OCI-LY7 (cell line): ENCODE data around the gene CRK. TPM values are rescaled to one million over a fixed set of nuclear protein-coding genes. Genes with fewer than 3 reads are reported as not detected.
A peak's percentile ranks its signal among the peaks of the same experiment; 100 is the strongest.
"Not testable (repeated sequence)": the region's sequence is repeated elsewhere in the genome, so short reads cannot be mapped to it uniquely, and the experiment has no call there.

Source experiments
- BruUV-seq: library from RNA; stranded (reverse); fragments of 400-500 nt; replicated peaks from 2 replicates; lab custom pipeline; 2021; lab: Mats Ljungman, UMichigan
- CTCF ChIA-PET: fragments of 300-600 bp; sonication (Branson Sonifier 250); formaldehyde crosslinking; loops from one replicate; lab custom pipeline; 2022; ENCODE audit warnings: antibody characterized with exemption; ENCODE audit not compliant: unreplicated experiment; lab: Charles Lee
- POLR2A ChIA-PET: fragments of 300-600 bp; sonication (Branson Sonifier 250); formaldehyde crosslinking; loops from one replicate; lab custom pipeline; 2022; ENCODE audit warnings: antibody characterized with exemption; lab: Charles Lee
- DNase-seq: peaks from one replicate; pipeline ENCODE4 v3.0.0-alpha.2; 2015; ENCODE audit warnings: low spot score
- H2AFZ ChIP-seq: fragments of 200-600 bp; sonication (generic), shearing (Covaris generic); 2 replicates; pipeline ENCODE4 v1.6.1; 2014; ENCODE audit warnings: mild to moderate bottlenecking, antibody characterized with exemption, low read length, moderate library complexity
- H3K27ac ChIP-seq: fragments of 200-600 bp; sonication (generic); 2 replicates; pipeline ENCODE4 v1.5.1; 2014; ENCODE audit warnings: mixed run types, low read depth, mild to moderate bottlenecking, moderate library complexity, low read length, inconsistent platforms; ENCODE audit not compliant: poor library complexity, severe bottlenecking
- H3K36me3 ChIP-seq: fragments of 200-600 bp; sonication (generic); 2 replicates; pipeline ENCODE4 v1.6.1; 2014; ENCODE audit warnings: mild to moderate bottlenecking, antibody characterized with exemption, low read length, moderate library complexity, mixed read lengths; ENCODE audit not compliant: insufficient read depth
- H3K4me1 ChIP-seq: fragments of 200-600 bp; sonication (generic); 2 replicates; pipeline ENCODE4 v1.5.1; 2014; ENCODE audit warnings: mild to moderate bottlenecking, low read length; ENCODE audit not compliant: insufficient read depth, poor library complexity, severe bottlenecking
- H3K4me2 ChIP-seq: fragments of 200-600 bp; sonication (generic); 2 replicates; pipeline ENCODE4 v1.6.1; 2014; ENCODE audit warnings: mild to moderate bottlenecking, low read length
- H3K4me3 ChIP-seq: fragments of 200-600 bp; sonication (generic); 2 replicates; pipeline ENCODE4 v1.5.1; 2014; ENCODE audit warnings: mild to moderate bottlenecking, low read depth, low read length; ENCODE audit not compliant: poor library complexity, severe bottlenecking
- H3K79me2 ChIP-seq: fragments of 200-600 bp; sonication (generic); 2 replicates; pipeline ENCODE4 v1.6.1; 2016; ENCODE audit warnings: low read depth, mild to moderate bottlenecking, low read length, moderate library complexity, mixed read lengths; ENCODE audit not compliant: insufficient read depth
- H3K9me2 ChIP-seq: fragments of 200-600 bp; sonication (generic); 2 replicates; pipeline ENCODE4 v1.6.1; 2016; ENCODE audit warnings: mild to moderate bottlenecking, low read length, mixed read lengths; ENCODE audit not compliant: insufficient read depth
- H3K9me3 ChIP-seq: fragments of 200-600 bp; sonication (generic); 2 replicates; pipeline ENCODE4 v1.6.1; 2014; ENCODE audit warnings: mild to moderate bottlenecking, mixed run types, low read length, mixed read lengths
- H4K20me1 ChIP-seq: fragments of 200-600 bp; sonication (generic); 2 replicates; pipeline ENCODE4 v1.6.1; 2014; ENCODE audit warnings: mild to moderate bottlenecking, antibody characterized with exemption, low read length, moderate library complexity, mixed read lengths; ENCODE audit not compliant: insufficient read depth
- CTCF ChIP-seq: fragments of 200-600 bp; sonication (generic); conservative IDR thresholded peaks from 2 replicates; pipeline ENCODE4 v1.5.1; 2014; ENCODE audit warnings: mild to moderate bottlenecking, antibody characterized with exemption, low read length, moderate library complexity, mixed read lengths
- EZH2phosphoT487 ChIP-seq: fragments of 200-600 bp; sonication (generic); IDR thresholded peaks from 2 replicates; pipeline ENCODE4 v1.6.1; 2018; ENCODE audit warnings: low read depth, borderline replicate concordance, mild to moderate bottlenecking, mixed run types, antibody characterized with exemption, low read length, moderate library complexity, mixed read lengths
- intact Hi-C: fragments of 100-400 bp; cut with micrococcal nuclease; formaldehyde crosslinking; loops from one replicate; pipeline ENCODE4 v1.10.0; 2022; ENCODE audit not compliant: unreplicated experiment
- total RNA-seq, 2 experiments: library from RNA; depleted of rRNA in 1 of 2; stranded (reverse); fragments of >200 nt in 1 of 2; shearing (Covaris generic) in 1 of 2; gene quantifications; 2 replicates each; pipeline ENCODE4 v1.2.3, GENCODE V29; 2014 to 2022

CRK gene
- total RNA-seq, 2 experiments from 2014 or later: 30.4 to 32.0 TPM

- H3K27ac ChIP-seq: no peak overlapping the region
- peaks cover 39% of the 10 kb centered on the region for H3K36me3 ChIP-seq
- peaks cover 64% of the 10 kb centered on the region for H3K79me2 ChIP-seq
- no peak for DNase-seq
- POLR2A ChIA-PET: interaction anchor here (0.5 kb wide), 1 partner anchor 16 kb away, joined by 4 read pairs; no protein-coding TSS in a partner anchor
- intact Hi-C loops: no loop called here
- BruUV-seq: TSS peak; percentile 53
- H3K4me1 ChIP-seq: peaks cover 21% of the 10 kb centered on the region
- CTCF ChIA-PET: no interaction called here
- peaks cover 21% of the 10 kb centered on the region for H4K20me1 ChIP-seq
- H2AFZ ChIP-seq: no peak overlapping the region
- no peak for TF ChIP-seq EZH2phosphoT487
- no peak for TF ChIP-seq CTCF
- H3K9me3 ChIP-seq: no peaks in the 10 kb centered on the region
- H3K4me3 ChIP-seq: peak overlapping the region; percentile 99
- peak overlapping the region; percentile 98 for H3K4me2 ChIP-seq
- H3K9me2 ChIP-seq: no peaks in the 10 kb centered on the region
Observed at GRCh38 chr17:1454541-1454940, 1.5 kb downstream of the CRK start.

- H4K20me1 ChIP-seq: peaks cover 21% of the 10 kb centered on the region
- intact Hi-C loops, CTCF ChIA-PET, H2AFZ ChIP-seq, H3K9me3 ChIP-seq, H3K27ac ChIP-seq, H3K4me3 ChIP-seq, BruUV-seq, H3K9me2 ChIP-seq, DNase-seq: not testable (repeated sequence)
- H3K4me2 ChIP-seq: peak overlapping the region; percentile 22; the same call in 1 of the 2 replicates
- peaks cover 47% of the 10 kb centered on the region for H3K36me3 ChIP-seq
- H3K79me2 ChIP-seq: peaks cover 73% of the 10 kb centered on the region
- POLR2A ChIA-PET: interaction anchor here (1.0 kb wide), 1 partner anchor 56 kb away, joined by 3 read pairs; no protein-coding TSS in a partner anchor
- peaks cover 21% of the 10 kb centered on the region for H3K4me1 ChIP-seq
Observed at GRCh38 chr17:1453694-1454093, 2.3 kb downstream of the CRK start.

GRCh38 chr17:1452836-1453235 lies 3.2 kb downstream of the CRK start:
- CTCF ChIA-PET: no interaction called here
- Histone ChIP-seq H3K79me2 (peaks cover 81% of the 10 kb centered on the region), H3K9me3 (no peaks in the 10 kb centered on the region), H3K36me3 (peaks cover 56% of the 10 kb centered on the region), H3K27ac (no peak overlapping the region), H2AFZ (no peak overlapping the region), H3K4me1 (peaks cover 21% of the 10 kb centered on the region), H3K9me2 (no peaks in the 10 kb centered on the region), H4K20me1 (peaks cover 21% of the 10 kb centered on the region), H3K4me3 (no peak overlapping the region), H3K4me2 (no peak overlapping the region)
- BruUV-seq: no TSS peak
- intact Hi-C loops: no loop called here
- POLR2A ChIA-PET: interaction anchor here (1.0 kb wide), 1 partner anchor 55 kb away, joined by 3 read pairs; no protein-coding TSS in a partner anchor
- no peak for DNase-seq
- TF ChIP-seq EZH2phosphoT487 (no peak), CTCF (no peak)

- CTCF ChIA-PET, BruUV-seq, H3K27ac ChIP-seq, H3K4me3 ChIP-seq, H3K9me2 ChIP-seq, H2AFZ ChIP-seq, H3K4me2 ChIP-seq, H3K9me3 ChIP-seq, DNase-seq, intact Hi-C loops: not testable (repeated sequence)
- POLR2A ChIA-PET: interaction anchor here (1.8 kb wide), 1 partner anchor 88 kb away, joined by 5 read pairs; no protein-coding TSS in a partner anchor
- Histone ChIP-seq H3K79me2 (peaks cover 98% of the 10 kb centered on the region), H3K4me1 (peaks cover 15% of the 10 kb centered on the region), H4K20me1 (peaks cover 17% of the 10 kb centered on the region), H3K36me3 (peaks cover 69% of the 10 kb centered on the region)
Observed at GRCh38 chr17:1450261-1450660, 5.8 kb downstream of the CRK start.
